ENCODE results near the gene C1QTNF12.

Gene C1QTNF12, protein sequence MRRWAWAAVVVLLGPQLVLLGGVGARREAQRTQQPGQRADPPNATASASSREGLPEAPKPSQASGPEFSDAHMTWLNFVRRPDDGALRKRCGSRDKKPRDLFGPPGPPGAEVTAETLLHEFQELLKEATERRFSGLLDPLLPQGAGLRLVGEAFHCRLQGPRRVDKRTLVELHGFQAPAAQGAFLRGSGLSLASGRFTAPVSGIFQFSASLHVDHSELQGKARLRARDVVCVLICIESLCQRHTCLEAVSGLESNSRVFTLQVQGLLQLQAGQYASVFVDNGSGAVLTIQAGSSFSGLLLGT

DNA sequence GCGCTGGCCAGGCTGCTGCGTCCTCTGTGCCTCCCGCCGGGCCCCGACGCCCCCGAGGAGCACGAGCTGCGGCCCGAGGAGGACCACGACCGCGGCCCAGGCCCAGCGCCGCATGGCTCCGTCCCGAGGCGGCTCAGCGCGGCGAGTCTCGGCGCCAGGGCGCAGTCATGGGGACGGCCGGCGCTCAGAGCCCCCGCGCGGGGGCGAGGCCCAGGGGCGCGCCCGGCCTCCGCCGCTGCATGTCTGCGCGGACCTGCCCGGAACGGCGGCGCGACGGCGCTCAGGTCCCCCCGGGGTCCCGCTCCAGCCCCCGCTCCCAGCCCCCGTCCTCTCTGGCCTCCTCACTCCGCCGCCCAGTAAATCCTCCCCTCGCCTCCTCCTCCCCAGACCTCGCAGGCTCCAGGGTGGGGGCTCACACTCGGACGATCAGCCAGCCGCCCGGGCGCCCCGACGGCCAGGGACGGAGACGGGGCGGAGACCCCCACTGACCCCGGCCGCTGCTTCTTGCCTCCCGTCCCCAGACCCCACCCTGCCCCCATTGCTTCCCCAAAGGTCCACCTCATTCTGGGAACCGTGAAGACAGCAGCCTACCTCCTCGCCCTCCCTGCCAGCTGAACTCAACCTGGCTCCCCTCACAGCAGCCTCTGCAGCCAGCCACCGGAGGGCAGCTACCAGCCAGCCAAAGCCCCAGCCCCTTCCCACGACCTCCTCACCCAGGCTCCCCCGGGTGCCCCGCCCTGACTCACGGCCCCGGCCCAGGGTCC lies at the start of gene C1QTNF12:
TSS of gene C1QTNF12 (minus strand) at position 146 of the 764 bp plus-strand sequence. CDS start at position 114, 32 bp downstream.
- Histone ChIP-seq H3K27me3 (ENCODE audit: control insufficient read depth in 5 of 5, insufficient read depth in 4 of 5, low read length in 5 of 5) (peaks cover 21 to 30% (median 24%) of the 10 kb centered on the region in 5 donors), H3K9me3 (ENCODE audit: control insufficient read depth in 5 of 5, low read length in 5 of 5) (no peaks in the 10 kb centered on the region), H3K36me3 (ENCODE audit: control insufficient read depth in 5 of 5, insufficient read depth in 5 of 5, low read length in 5 of 5) (no peaks in the 10 kb centered on the region), H3K27ac (ENCODE audit: low read depth, low read length) (no peak within 1 kb of the TSS), H3K4me1 (ENCODE audit: control insufficient read depth in 5 of 5, insufficient read depth in 5 of 5, low read length in 5 of 5) (peaks cover 0 to 17% (median 3%) of the 10 kb centered on the region in 5 donors), H3K4me3 (ENCODE audit: low read depth in 1 of 5, low read length in 5 of 5) (no peak within 1 kb of the TSS), H3K9ac (ENCODE audit: low read length in 5 of 5) (no peak within 1 kb of the TSS)

DNA sequence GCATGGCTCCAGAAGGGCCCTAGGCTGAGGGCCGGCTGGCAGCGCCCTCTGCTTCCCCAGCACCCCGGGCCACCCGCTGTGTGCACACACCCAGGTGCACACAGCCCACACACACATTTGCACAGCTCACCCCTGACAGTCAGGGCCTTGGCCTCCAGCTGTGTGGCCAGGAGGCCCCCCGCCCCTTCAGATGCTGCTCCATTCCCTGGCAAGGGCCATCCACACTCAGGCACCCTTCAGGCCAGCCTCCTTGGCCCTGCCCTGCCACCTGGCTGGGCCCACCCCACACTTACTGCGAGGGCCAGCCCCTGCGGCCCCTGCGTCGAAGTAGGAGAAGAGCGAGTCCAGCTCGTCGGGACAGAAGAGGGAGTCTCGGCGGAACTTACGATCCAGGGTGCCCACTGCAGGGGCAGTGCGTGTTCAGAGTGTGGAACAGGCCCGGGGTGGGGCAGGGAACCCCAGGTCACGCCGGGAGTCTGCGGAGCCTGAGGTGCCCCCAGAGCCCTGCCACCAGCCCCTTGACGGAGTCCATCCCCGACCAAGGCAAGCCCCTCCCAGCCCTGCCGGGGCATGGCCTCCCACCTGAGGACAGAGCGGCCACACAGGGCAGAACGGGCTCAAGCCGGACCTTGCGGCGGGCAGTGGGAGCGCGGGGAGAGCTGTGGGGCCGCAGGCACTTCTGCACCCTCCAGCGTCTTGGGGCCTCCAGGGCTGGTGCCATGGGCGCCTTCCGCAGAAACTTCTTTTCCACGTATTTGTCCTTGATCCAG lies 48.8 kb upstream of the C1QTNF12 start:
- Histone ChIP-seq H3K27me3 (ENCODE audit: control insufficient read depth in 5 of 5, insufficient read depth in 4 of 5, low read length in 5 of 5) (peaks cover 0 to 2% (median 0%) of the 10 kb centered on the region in 5 donors), H3K9me3 (ENCODE audit: control insufficient read depth in 5 of 5, low read length in 5 of 5) (no peaks in the 10 kb centered on the region), H3K4me1 (ENCODE audit: control insufficient read depth in 5 of 5, insufficient read depth in 5 of 5, low read length in 5 of 5) (peaks cover 0 to 11% (median 3%) of the 10 kb centered on the region in 5 donors), H3K27ac (ENCODE audit: low read depth, low read length) (no peak overlapping the region), H3K36me3 (ENCODE audit: control insufficient read depth in 5 of 5, insufficient read depth in 5 of 5, low read length in 5 of 5) (peaks cover 0 to 53% (median 30%) of the 10 kb centered on the region in 5 donors), H3K9ac (ENCODE audit: low read length in 5 of 5) (no peak overlapping the region), H3K4me3 (ENCODE audit: low read depth in 1 of 5, low read length in 5 of 5) (no peak overlapping the region)

DNA sequence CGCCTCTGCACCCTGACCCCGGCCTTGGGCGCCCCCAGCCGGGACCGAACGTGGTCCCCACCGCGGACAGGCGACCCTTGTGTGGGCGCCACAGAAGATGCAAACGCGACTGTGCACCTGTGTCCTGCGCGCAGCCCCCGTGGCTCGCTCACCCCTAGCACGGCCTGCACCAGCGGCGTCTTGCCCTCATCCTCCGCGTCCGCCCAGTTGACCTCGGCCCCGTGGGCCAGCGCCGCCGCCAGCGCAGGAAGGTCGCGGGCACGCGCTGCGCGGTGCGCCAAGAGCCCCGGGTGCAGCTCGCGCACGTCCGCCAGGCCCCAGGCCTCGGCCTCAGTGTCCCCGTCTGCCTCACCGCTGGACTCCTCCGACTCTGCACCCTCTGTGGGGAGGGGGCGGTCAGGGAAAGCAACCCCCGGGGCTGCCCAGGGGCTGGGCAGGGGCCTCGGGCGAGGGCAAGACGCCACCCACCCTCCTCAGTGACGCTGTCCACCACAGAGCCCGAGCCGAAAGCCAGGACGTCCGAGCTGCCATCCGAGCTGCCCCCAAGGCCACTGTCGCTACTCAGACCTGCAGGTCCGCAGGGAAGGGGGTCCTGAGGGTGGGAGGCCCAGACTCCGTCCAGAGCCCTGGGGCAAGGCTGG lies 47.8 kb upstream of the C1QTNF12 start:
- Histone ChIP-seq H3K27ac (ENCODE audit: low read depth, low read length) (no peak overlapping the region), H3K4me3 (ENCODE audit: low read depth in 1 of 5, low read length in 5 of 5) (no peak overlapping the region)

DNA sequence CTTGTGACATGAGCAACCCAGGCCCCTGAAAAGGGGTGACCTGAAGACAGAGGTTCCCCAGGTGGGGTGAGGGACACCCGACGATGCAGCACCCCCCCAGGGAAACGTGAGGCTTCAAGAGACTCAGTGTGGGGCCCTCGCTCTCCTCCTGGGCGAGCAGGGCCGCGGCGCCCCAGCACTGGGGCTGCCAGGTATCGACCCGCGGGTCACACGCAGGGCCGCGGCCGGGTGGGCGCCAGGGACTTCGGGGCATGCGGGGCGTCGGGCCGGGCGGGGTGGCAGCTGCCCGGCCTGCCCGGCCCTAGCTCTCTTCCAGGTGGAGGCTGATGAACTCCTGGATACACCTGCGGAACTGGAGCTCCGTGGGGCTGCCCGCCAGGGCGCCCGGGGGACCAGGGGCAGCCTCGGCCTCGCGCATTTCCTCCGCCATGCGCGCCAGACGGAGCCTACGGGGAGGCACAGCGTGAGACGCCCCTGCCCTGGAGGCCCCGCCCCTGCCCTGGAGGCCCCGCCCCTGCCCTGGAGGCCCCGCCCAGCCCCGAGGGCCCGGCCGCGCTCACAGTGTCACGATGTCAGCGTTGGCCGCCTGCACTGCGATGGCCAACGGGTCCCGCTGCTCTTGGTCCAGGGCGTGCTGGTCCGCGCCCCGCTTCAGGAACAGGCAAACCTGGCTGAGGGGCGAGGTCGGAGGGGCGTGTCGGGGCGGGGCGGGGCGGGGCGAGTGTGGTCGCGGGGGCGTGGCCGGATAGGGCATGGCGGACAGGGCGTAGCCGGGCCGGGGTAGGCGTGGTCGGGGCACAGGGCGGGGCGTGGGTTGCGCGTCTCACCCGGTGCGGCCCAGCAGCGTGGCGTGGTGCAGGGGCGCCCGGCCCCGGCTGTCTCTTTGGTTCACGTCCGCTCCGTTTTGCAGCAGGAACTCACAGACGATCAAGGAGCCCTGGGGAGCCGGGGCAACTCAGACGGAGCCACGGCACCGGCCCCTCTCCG lies 47.0 kb upstream of the C1QTNF12 start:
- Histone ChIP-seq H3K4me1 (ENCODE audit: control insufficient read depth in 5 of 5, insufficient read depth in 5 of 5, low read length in 5 of 5) (peaks cover 0 to 8% (median 3%) of the 10 kb centered on the region in 5 donors), H3K36me3 (ENCODE audit: control insufficient read depth in 5 of 5, insufficient read depth in 5 of 5, low read length in 5 of 5) (peaks cover 0 to 44% (median 29%) of the 10 kb centered on the region in 5 donors), H3K9me3 (ENCODE audit: control insufficient read depth in 5 of 5, low read length in 5 of 5) (no peaks in the 10 kb centered on the region), H3K27me3 (ENCODE audit: control insufficient read depth in 5 of 5, insufficient read depth in 4 of 5, low read length in 5 of 5) (peaks cover 0 to 3% (median 0%) of the 10 kb centered on the region in 5 donors), H3K9ac (ENCODE audit: low read length in 5 of 5) (no peak overlapping the region), H3K27ac (ENCODE audit: low read depth, low read length) (no peak overlapping the region), H3K4me3 (ENCODE audit: low read depth in 1 of 5, low read length in 5 of 5) (no peak overlapping the region)

More for the DNA sequence above, 47.8 kb upstream of the C1QTNF12 start:
- Histone ChIP-seq H3K4me1 (ENCODE audit: control insufficient read depth in 5 of 5, insufficient read depth in 5 of 5, low read length in 5 of 5) (peaks cover 0 to 11% (median 3%) of the 10 kb centered on the region in 5 donors), H3K27me3 (ENCODE audit: control insufficient read depth in 5 of 5, insufficient read depth in 4 of 5, low read length in 5 of 5) (peaks cover 0 to 3% (median 0%) of the 10 kb centered on the region in 5 donors), H3K9ac (ENCODE audit: low read length in 5 of 5) (no peak overlapping the region), H3K36me3 (ENCODE audit: control insufficient read depth in 5 of 5, insufficient read depth in 5 of 5, low read length in 5 of 5) (peaks cover 0 to 48% (median 29%) of the 10 kb centered on the region in 5 donors), H3K9me3 (ENCODE audit: control insufficient read depth in 5 of 5, low read length in 5 of 5) (no peaks in the 10 kb centered on the region)

DNA sequence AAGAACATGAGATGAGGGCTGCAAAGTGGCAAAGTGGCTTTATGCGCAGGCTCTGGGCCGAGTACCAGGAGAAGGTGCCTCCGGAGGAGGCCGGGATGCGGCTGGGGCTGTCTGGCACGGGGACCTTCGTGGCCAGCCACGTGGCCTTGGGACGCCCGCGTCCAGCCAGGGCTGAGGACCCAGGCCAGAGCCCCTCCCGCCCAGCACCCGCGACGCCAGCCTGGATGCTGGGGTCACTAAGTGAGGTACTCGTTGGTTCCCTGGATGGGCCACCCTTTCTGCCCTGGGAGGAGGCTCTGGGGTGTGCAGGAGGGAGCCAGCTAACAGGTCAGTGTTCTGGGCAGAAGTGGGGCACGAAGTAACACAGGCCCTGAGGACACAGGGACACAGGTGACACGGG lies 46.3 kb upstream of the C1QTNF12 start:
- no peak overlapping the region for H3K27ac ChIP-seq (ENCODE audit: low read depth, low read length)
- peaks cover 0 to 41% (median 27%) of the 10 kb centered on the region in 5 donors for H3K36me3 ChIP-seq (ENCODE audit: control insufficient read depth in 5 of 5, insufficient read depth in 5 of 5, low read length in 5 of 5)
- peaks cover 0 to 3% (median 0%) of the 10 kb centered on the region in 5 donors for H3K27me3 ChIP-seq (ENCODE audit: control insufficient read depth in 5 of 5, insufficient read depth in 4 of 5, low read length in 5 of 5)
- H3K9me3 ChIP-seq (ENCODE audit: control insufficient read depth in 5 of 5, low read length in 5 of 5): no peaks in the 10 kb centered on the region
- no peak overlapping the region for H3K4me3 ChIP-seq (ENCODE audit: low read depth in 1 of 5, low read length in 5 of 5)
- no peak overlapping the region for H3K9ac ChIP-seq (ENCODE audit: low read length in 5 of 5)
- H3K4me1 ChIP-seq (ENCODE audit: control insufficient read depth in 5 of 5, insufficient read depth in 5 of 5, low read length in 5 of 5): peaks cover 0 to 8% (median 3%) of the 10 kb centered on the region in 5 donors

DNA sequence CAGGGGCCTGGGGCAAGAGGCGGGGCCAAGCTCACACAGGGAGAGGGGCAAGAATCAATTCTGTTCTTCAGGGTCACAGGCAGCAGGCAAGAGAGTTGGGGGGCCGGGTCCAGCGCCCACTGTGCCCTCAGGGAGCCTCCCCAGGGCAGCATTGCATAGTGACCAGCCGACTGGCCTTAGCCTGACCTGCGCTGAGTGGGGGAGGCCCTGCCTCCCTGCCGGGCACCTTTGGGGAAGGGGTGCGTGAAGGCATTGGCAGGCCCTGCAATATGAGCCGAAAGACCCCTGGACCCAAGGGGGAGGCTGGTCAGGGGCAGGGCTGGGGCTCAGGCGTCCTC lies 45.9 kb upstream of the C1QTNF12 start:
- Histone ChIP-seq H3K9ac (ENCODE audit: low read length in 5 of 5) (no peak overlapping the region), H3K4me1 (ENCODE audit: control insufficient read depth in 5 of 5, insufficient read depth in 5 of 5, low read length in 5 of 5) (peaks cover 0 to 8% (median 3%) of the 10 kb centered on the region in 5 donors), H3K4me3 (ENCODE audit: low read depth in 1 of 5, low read length in 5 of 5) (no peak overlapping the region), H3K9me3 (ENCODE audit: control insufficient read depth in 5 of 5, low read length in 5 of 5) (no peaks in the 10 kb centered on the region), H3K27me3 (ENCODE audit: control insufficient read depth in 5 of 5, insufficient read depth in 4 of 5, low read length in 5 of 5) (peaks cover 2 to 7% (median 4%) of the 10 kb centered on the region in 5 donors), H3K27ac (ENCODE audit: low read depth, low read length) (no peak overlapping the region), H3K36me3 (ENCODE audit: control insufficient read depth in 5 of 5, insufficient read depth in 5 of 5, low read length in 5 of 5) (peaks cover 0 to 37% (median 24%) of the 10 kb centered on the region in 5 donors)

DNA sequence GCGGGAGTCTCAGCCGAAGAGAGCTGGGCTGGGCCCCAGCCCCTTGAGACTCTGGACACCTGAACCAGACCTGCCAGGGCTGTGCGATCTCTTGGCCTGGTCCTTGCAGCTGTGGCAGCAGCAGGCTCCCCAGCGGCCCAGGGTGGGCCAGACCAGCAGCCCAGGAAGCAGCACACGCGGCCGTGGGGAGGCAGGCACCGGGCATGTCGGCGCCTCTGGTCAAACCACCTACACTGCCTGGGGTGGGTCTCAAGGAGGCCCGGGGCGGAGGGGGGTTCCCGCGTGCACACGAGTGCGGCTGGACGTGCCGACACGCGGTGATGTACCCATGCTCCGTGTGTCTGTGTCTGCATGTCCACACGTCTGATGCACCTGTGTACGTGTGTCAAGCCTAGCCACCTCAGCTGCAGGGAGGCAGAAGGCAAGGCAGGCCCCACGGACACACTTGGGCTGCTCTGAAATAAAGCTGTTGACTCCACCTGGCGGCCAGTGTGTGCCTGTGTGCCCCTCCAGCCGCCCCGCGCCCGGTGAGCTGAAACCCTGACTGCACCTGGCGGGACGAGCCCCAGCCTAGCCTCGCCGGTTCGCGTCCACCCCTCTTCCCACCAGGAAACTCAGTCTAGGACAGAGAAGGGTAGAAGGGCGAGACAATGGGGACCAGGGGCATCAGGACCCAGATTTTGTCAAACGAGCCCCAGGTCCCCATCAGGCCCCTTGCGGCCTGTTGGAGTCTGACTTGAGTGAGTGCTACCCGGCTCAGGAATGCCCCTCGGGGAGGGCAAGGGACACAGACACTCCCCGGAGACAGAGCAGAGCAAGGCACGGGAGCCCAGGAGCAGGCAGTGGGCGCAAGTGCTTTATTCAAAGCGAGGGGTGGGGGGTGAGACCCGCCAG lies 45.3 kb upstream of the C1QTNF12 start:
- H3K27me3 ChIP-seq (ENCODE audit: control insufficient read depth in 5 of 5, insufficient read depth in 4 of 5, low read length in 5 of 5): peaks cover 8 to 13% (median 10%) of the 10 kb centered on the region in 5 donors
- peaks cover 0 to 35% (median 22%) of the 10 kb centered on the region in 5 donors for H3K36me3 ChIP-seq (ENCODE audit: control insufficient read depth in 5 of 5, insufficient read depth in 5 of 5, low read length in 5 of 5)
- no peak overlapping the region for H3K27ac ChIP-seq (ENCODE audit: low read depth, low read length)
- H3K9me3 ChIP-seq (ENCODE audit: control insufficient read depth in 5 of 5, low read length in 5 of 5): no peaks in the 10 kb centered on the region
- H3K9ac ChIP-seq (ENCODE audit: low read length in 5 of 5): no peak overlapping the region
- H3K4me1 ChIP-seq (ENCODE audit: control insufficient read depth in 5 of 5, insufficient read depth in 5 of 5, low read length in 5 of 5): peaks cover 0 to 8% (median 3%) of the 10 kb centered on the region in 5 donors
- H3K4me3 ChIP-seq (ENCODE audit: low read depth in 1 of 5, low read length in 5 of 5): no peak overlapping the region

DNA sequence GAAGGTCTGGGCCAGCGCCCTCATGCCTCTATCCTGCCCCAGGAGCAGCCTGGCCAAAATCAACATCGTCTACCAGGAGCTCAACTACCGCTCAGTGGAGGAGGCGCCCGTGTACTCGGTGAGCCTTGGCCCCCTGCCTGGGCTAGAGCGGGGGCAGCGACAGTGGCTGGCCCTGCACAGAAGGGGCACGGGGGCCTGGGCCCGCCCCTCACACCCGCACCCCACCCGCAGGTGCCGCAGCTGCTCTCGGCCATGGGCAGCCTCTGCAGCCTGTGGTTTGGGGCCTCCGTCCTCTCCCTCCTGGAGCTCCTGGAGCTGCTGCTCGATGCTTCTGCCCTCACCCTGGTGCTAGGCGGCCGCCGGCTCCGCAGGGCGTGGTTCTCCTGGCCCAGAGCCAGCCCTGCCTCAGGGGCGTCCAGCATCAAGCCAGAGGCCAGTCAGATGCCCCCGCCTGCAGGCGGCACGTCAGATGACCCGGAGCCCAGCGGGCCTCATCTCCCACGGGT lies 44.6 kb upstream of the C1QTNF12 start:
- Histone ChIP-seq H3K4me3 (ENCODE audit: low read depth in 1 of 5, low read length in 5 of 5) (no peak overlapping the region), H3K27ac (ENCODE audit: low read depth, low read length) (no peak overlapping the region), H3K9ac (ENCODE audit: low read length in 5 of 5) (no peak overlapping the region)

More for the DNA sequence above, 44.6 kb upstream of the C1QTNF12 start:
- peaks cover 0 to 28% (median 20%) of the 10 kb centered on the region in 5 donors for H3K36me3 ChIP-seq (ENCODE audit: control insufficient read depth in 5 of 5, insufficient read depth in 5 of 5, low read length in 5 of 5)
- peaks cover 0 to 8% (median 3%) of the 10 kb centered on the region in 5 donors for H3K4me1 ChIP-seq (ENCODE audit: control insufficient read depth in 5 of 5, insufficient read depth in 5 of 5, low read length in 5 of 5)
- no peaks in the 10 kb centered on the region for H3K9me3 ChIP-seq (ENCODE audit: control insufficient read depth in 5 of 5, low read length in 5 of 5)
- peaks cover 15 to 19% (median 16%) of the 10 kb centered on the region in 5 donors for H3K27me3 ChIP-seq (ENCODE audit: control insufficient read depth in 5 of 5, insufficient read depth in 4 of 5, low read length in 5 of 5)

All from subcutaneous abdominal adipose tissue (tissue), 5 donors.